Loucy (cell line): ENCODE results near the gene CHURC1.

Source experiments
- H2AFZ ChIP-seq: fragments of 200-600 bp; sonication (generic); 2 replicates; pipeline ENCODE4 v1.6.0; 2016; ENCODE audit warnings: antibody characterized with exemption, mild to moderate bottlenecking, low read length, moderate library complexity
- H3F3A ChIP-seq: fragments of 200-600 bp; 2 replicates; pipeline ENCODE4 v1.6.0; 2016; ENCODE audit warnings: antibody characterized with exemption, low read depth, mild to moderate bottlenecking
- H3K27me3 ChIP-seq: fragments of 200-600 bp; sonication (generic); 2 replicates; pipeline ENCODE4 v1.6.1; 2014; ENCODE audit warnings: low read length, mild to moderate bottlenecking; ENCODE audit not compliant: insufficient read depth, poor library complexity, severe bottlenecking
- H3K36me3 ChIP-seq: fragments of 200-600 bp; sonication (generic); 2 replicates; pipeline ENCODE4 v1.6.1; 2016; ENCODE audit warnings: low read length; ENCODE audit not compliant: insufficient read depth
- H3K4me1 ChIP-seq: fragments of 200-600 bp; sonication (generic); 2 replicates; pipeline ENCODE4 v1.5.1; 2014; ENCODE audit warnings: low read length, mild to moderate bottlenecking; ENCODE audit not compliant: insufficient read depth, poor library complexity, severe bottlenecking
- H3K4me2 ChIP-seq: fragments of 200-600 bp; sonication (generic); 2 replicates; pipeline ENCODE4 v1.6.0; 2014; ENCODE audit warnings: antibody characterized with exemption, low read length, low read depth, mild to moderate bottlenecking; ENCODE audit not compliant: poor library complexity, severe bottlenecking
- H3K4me3 ChIP-seq: fragments of 200-600 bp; sonication (generic); 2 replicates; pipeline ENCODE4 v1.5.1; 2014; ENCODE audit warnings: low read length, mild to moderate bottlenecking, mixed read lengths; ENCODE audit not compliant: poor library complexity, severe bottlenecking
- H3K79me2 ChIP-seq: fragments of 200-600 bp; sonication (generic); 2 replicates; pipeline ENCODE4 v1.6.1; 2014; ENCODE audit warnings: low read length; ENCODE audit not compliant: insufficient read depth
- H3K9ac ChIP-seq: fragments of 200-600 bp; sonication (generic); 2 replicates; pipeline ENCODE4 v1.6.0; 2014; ENCODE audit warnings: mild to moderate bottlenecking, low read depth, low read length, moderate library complexity; ENCODE audit not compliant: poor library complexity, severe bottlenecking
- H3K9me2 ChIP-seq: fragments of 200-600 bp; sonication (generic); replicated peaks from 2 replicates; pipeline ENCODE4 v1.6.1; 2016; ENCODE audit warnings: low read depth, low read length, mixed read lengths
- H3K9me3 ChIP-seq: fragments of 200-600 bp; sonication (generic); 2 replicates; pipeline ENCODE4 v1.6.1; 2014; ENCODE audit warnings: mild to moderate bottlenecking, antibody characterized with exemption, low read length, low read depth; ENCODE audit not compliant: insufficient read depth
- H4K20me1 ChIP-seq: fragments of 200-600 bp; sonication (generic); 2 replicates; pipeline ENCODE4 v1.6.0; 2014; ENCODE audit warnings: antibody characterized with exemption, low read length, mild to moderate bottlenecking; ENCODE audit not compliant: insufficient read depth, poor library complexity, severe bottlenecking
- CTCF ChIP-seq: fragments of 200-600 bp; sonication (generic); conservative IDR thresholded peaks from 2 replicates; pipeline ENCODE4 v1.5.1; 2014; ENCODE audit warnings: mild to moderate bottlenecking, antibody characterized with exemption, low read length
- EZH2phosphoT487 ChIP-seq: fragments of 200-600 bp; IDR thresholded peaks from 2 replicates; pipeline ENCODE4 v1.6.1; 2018; ENCODE audit warnings: antibody characterized with exemption, mild to moderate bottlenecking, moderate library complexity, borderline replicate concordance

Gene CHURC1

GRCh38 chr14:64979336-64980074 is 65.2 kb downstream of the CHURC1 start:
- H3K79me2 ChIP-seq: no peaks in the 10 kb centered on the region
- H3K4me3 ChIP-seq: no peak overlapping the region
- no peaks in the 10 kb centered on the region for H3F3A ChIP-seq
- H3K9me3 ChIP-seq: no peaks in the 10 kb centered on the region
- H4K20me1 ChIP-seq: no peaks in the 10 kb centered on the region
- TF ChIP-seq EZH2phosphoT487 (no peak), CTCF (no peak)
- no peaks in the 10 kb centered on the region for H3K36me3 ChIP-seq
- H2AFZ ChIP-seq: no peak overlapping the region
- no peak overlapping the region for H3K9ac ChIP-seq
- no peak overlapping the region for H3K4me2 ChIP-seq
- no peaks in the 10 kb centered on the region for H3K4me1 ChIP-seq
- no peaks in the 10 kb centered on the region for H3K27me3 ChIP-seq
- H3K9me2 ChIP-seq: no peaks in the 10 kb centered on the region

GRCh38 chr14:64983439-64984310 is 69.4 kb downstream of the CHURC1 start:
- TF ChIP-seq CTCF (peak; percentile 76), EZH2phosphoT487 (no peak)
- no peaks in the 10 kb centered on the region for H3K27me3 ChIP-seq

More at GRCh38 chr14:64983439-64984310, 69.4 kb downstream of the CHURC1 start:
- Histone ChIP-seq H3K36me3 (no peaks in the 10 kb centered on the region), H3K9ac (no peak overlapping the region), H3K79me2 (peaks cover 17% of the 10 kb centered on the region), H3K4me2 (peak overlapping the region; percentile 56), H3K4me3 (peak overlapping the region; percentile 20), H2AFZ (peak overlapping the region; percentile 71; the same call in 1 of the 2 replicates), H3K9me3 (no peaks in the 10 kb centered on the region), H3F3A (no peaks in the 10 kb centered on the region), H4K20me1 (no peaks in the 10 kb centered on the region), H3K4me1 (peaks cover 17% of the 10 kb centered on the region), H3K9me2 (no peaks in the 10 kb centered on the region)
